Panc1 (cell line): Measurements from ENCODE around the gene PXN.

Experiments
- CTCF ChIP-seq: fragments of 450-650 bp; IDR thresholded peaks from 2 replicates; pipeline ENCODE4 v1.5.1; 2017; ENCODE audit warnings: mild to moderate bottlenecking
- POLR2AphosphoS5 ChIP-seq: IDR thresholded peaks from 2 replicates; pipeline ENCODE4 v1.6.1; 2012; ENCODE audit warnings: mild to moderate bottlenecking, low read depth, low read length, moderate library complexity
- SIN3A ChIP-seq: IDR thresholded peaks from 2 replicates; pipeline ENCODE4 v1.6.1; 2012; ENCODE audit warnings: low read depth, mild to moderate bottlenecking, low read length, moderate library complexity, borderline replicate concordance; ENCODE audit not compliant: insufficient read depth
- TF ChIP-seq, protein P1 (sequence below), 2 experiments: IDR thresholded peaks; 2 replicates each; pipeline ENCODE4 v1.6.1; 2011 to 2012; ENCODE audit warnings: low read depth in 2 of 2, control low read depth in 1 of 2, low read length in 1 of 2, mild to moderate bottlenecking in 1 of 2, moderate library complexity in 1 of 2; ENCODE audit not compliant: insufficient read depth in 1 of 2

DNA sequence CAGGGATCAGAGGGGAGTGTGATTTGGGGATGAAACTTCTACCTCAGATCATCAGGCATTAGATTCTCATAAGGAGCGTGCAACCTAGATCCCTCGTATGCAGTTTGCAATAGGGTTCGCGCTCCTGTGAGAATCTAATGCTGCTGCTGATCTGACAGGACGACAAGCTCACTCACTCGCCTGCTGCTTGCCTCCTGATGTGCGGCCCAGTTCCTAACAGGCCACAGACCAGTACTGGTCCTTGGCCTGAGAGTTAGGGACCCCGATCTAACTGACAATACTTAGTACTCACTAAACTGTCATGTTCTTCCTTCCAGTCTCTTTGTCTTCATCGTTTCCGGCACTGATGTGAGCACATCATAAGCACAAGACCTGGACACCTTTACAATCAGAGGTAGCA lies 59.3 kb downstream of the PXN start:
- TF ChIP-seq CTCF, result no peak
- no peak for TF ChIP-seq POLR2AphosphoS5
- TF ChIP-seq, protein P1, sequence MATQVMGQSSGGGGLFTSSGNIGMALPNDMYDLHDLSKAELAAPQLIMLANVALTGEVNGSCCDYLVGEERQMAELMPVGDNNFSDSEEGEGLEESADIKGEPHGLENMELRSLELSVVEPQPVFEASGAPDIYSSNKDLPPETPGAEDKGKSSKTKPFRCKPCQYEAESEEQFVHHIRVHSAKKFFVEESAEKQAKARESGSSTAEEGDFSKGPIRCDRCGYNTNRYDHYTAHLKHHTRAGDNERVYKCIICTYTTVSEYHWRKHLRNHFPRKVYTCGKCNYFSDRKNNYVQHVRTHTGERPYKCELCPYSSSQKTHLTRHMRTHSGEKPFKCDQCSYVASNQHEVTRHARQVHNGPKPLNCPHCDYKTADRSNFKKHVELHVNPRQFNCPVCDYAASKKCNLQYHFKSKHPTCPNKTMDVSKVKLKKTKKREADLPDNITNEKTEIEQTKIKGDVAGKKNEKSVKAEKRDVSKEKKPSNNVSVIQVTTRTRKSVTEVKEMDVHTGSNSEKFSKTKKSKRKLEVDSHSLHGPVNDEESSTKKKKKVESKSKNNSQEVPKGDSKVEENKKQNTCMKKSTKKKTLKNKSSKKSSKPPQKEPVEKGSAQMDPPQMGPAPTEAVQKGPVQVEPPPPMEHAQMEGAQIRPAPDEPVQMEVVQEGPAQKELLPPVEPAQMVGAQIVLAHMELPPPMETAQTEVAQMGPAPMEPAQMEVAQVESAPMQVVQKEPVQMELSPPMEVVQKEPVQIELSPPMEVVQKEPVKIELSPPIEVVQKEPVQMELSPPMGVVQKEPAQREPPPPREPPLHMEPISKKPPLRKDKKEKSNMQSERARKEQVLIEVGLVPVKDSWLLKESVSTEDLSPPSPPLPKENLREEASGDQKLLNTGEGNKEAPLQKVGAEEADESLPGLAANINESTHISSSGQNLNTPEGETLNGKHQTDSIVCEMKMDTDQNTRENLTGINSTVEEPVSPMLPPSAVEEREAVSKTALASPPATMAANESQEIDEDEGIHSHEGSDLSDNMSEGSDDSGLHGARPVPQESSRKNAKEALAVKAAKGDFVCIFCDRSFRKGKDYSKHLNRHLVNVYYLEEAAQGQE (IDR thresholded peaks at IDR 0.05; ENCODE audit: insufficient read depth in 1 of 2, low read depth in 2 of 2, low read length in 1 of 2), result no peak
- TF ChIP-seq SIN3A, result no peak
